CD14-positive monocyte (primary cell): ENCODE results near the gene EDA. TPM values are rescaled to one million over a fixed set of nuclear protein-coding genes. Genes with fewer than 3 reads are reported as not detected.

Experiments used
- DNase-seq, 3 donors: peaks; one replicate each; pipeline ENCODE4 v3.0.0-alpha.2; 2011 to 2022
- H2AFZ ChIP-seq: 2 replicates; pipeline ENCODE4 v1.6.0; 2012; ENCODE audit warnings: mild to moderate bottlenecking, low read depth, low read length, inconsistent platforms; ENCODE audit not compliant: insufficient read depth, poor library complexity, severe bottlenecking
- H3K27ac ChIP-seq, 2 donors: 1 replicate in 1 of 2; 2 replicates in 1 of 2; pipeline ENCODE4 v1.5.1; 2012 to 2013; ENCODE audit warnings: low read length in 2 of 2, control low read depth in 1 of 2, inconsistent platforms in 1 of 2, low read depth in 1 of 2, mild to moderate bottlenecking in 1 of 2
- H3K27me3 ChIP-seq, 2 donors: one replicate each; pipeline versions ENCODE4 v1.6.0 to v1.6.1; 2011 to 2013; ENCODE audit warnings: low read length in 2 of 2; ENCODE audit not compliant: control insufficient read depth in 2 of 2, insufficient read depth in 2 of 2
- H3K36me3 ChIP-seq, 2 donors: replicated peaks in 1 of 2; 1 replicate in 1 of 2; 2 replicates in 1 of 2; pipeline versions ENCODE4 v1.5.1 to v1.6.1; 2012 to 2013; ENCODE audit warnings: low read length in 2 of 2, control low read depth in 1 of 2, inconsistent platforms in 1 of 2, mild to moderate bottlenecking in 1 of 2; ENCODE audit not compliant: insufficient read depth in 2 of 2, control insufficient read depth in 1 of 2
- H3K4me1 ChIP-seq, 2 donors: 1 replicate in 1 of 2; 2 replicates in 1 of 2; pipeline versions ENCODE4 v1.5.1 to v1.6.1; 2012 to 2013; ENCODE audit warnings: low read length in 2 of 2, control low read depth in 1 of 2, inconsistent platforms in 1 of 2, mild to moderate bottlenecking in 1 of 2, moderate library complexity in 1 of 2; ENCODE audit not compliant: insufficient read depth in 2 of 2, control insufficient read depth in 1 of 2
- H3K4me2 ChIP-seq: replicated peaks from 2 replicates; pipeline ENCODE3; 2012; ENCODE audit warnings: low read length, moderate library complexity, mild to moderate bottlenecking; ENCODE audit not compliant: poor library complexity, severe bottlenecking; ENCODE audit errors: extremely low read depth
- H3K4me3 ChIP-seq, 3 experiments: fragments of 200-600 bp in 1 of 3; sonication (generic) in 1 of 3; replicated peaks in 1 of 3; 1 replicate in 2 of 3; 2 replicates in 1 of 3; pipeline ENCODE4 v1.5.1; 2011 to 2013; ENCODE audit warnings: low read length in 3 of 3, mild to moderate bottlenecking in 3 of 3, control low read depth in 2 of 3, low read depth in 2 of 3, inconsistent platforms in 1 of 3, moderate library complexity in 1 of 3
- H3K79me2 ChIP-seq: 2 replicates; pipeline ENCODE4 v1.6.0; 2012; ENCODE audit warnings: mild to moderate bottlenecking, control low read depth, inconsistent platforms, low read length, moderate library complexity; ENCODE audit not compliant: insufficient read depth
- H3K9ac ChIP-seq: 2 replicates; pipeline ENCODE4 v1.6.0; 2017; ENCODE audit warnings: low read length, mild to moderate bottlenecking; ENCODE audit not compliant: insufficient read depth, poor library complexity, severe bottlenecking
- H3K9me3 ChIP-seq, 2 donors: replicated peaks in 1 of 2; 1 replicate in 1 of 2; 2 replicates in 1 of 2; pipeline versions ENCODE4 v1.5.1 to v1.6.1; 2012 to 2013; ENCODE audit warnings: low read length in 2 of 2, control low read depth in 1 of 2; ENCODE audit not compliant: control insufficient read depth in 1 of 2, insufficient read depth in 1 of 2
- H4K20me1 ChIP-seq: 2 replicates; pipeline ENCODE4 v1.6.0; 2012; ENCODE audit warnings: mild to moderate bottlenecking, low read length, control low read depth, moderate library complexity; ENCODE audit not compliant: insufficient read depth
- H3K27ac Mint-ChIP-seq, 7 donors: one replicate each; pipeline ENCODE4 v1.8.0; 2020; ENCODE audit warnings: mild to moderate bottlenecking in 7 of 7, mixed read lengths in 7 of 7, moderate library complexity in 6 of 7, inconsistent platforms in 2 of 7
- H3K27me3 Mint-ChIP-seq, 3 donors: one replicate each; pipeline ENCODE4 v1.8.0; 2021 to 2022; ENCODE audit warnings: low read depth in 3 of 3, mild to moderate bottlenecking in 3 of 3, mixed read lengths in 3 of 3, moderate library complexity in 3 of 3, inconsistent platforms in 1 of 3
- H3K36me3 Mint-ChIP-seq, 2 donors: one replicate each; pipeline ENCODE4 v1.8.0; 2020; ENCODE audit warnings: mixed read lengths in 2 of 2, inconsistent platforms in 1 of 2, mild to moderate bottlenecking in 1 of 2
- H3K4me1 Mint-ChIP-seq: one replicate; pipeline ENCODE4 v1.8.0; 2020; ENCODE audit warnings: mild to moderate bottlenecking, mixed read lengths
- H3K4me3 Mint-ChIP-seq, 2 donors: one replicate each; pipeline ENCODE4 v1.8.0; 2020; ENCODE audit warnings: mild to moderate bottlenecking in 2 of 2, mixed read lengths in 2 of 2, moderate library complexity in 1 of 2
- H3K9me3 Mint-ChIP-seq, 7 donors: one replicate each; pipeline ENCODE4 v1.8.0; 2020 to 2022; ENCODE audit warnings: mixed read lengths in 7 of 7, mild to moderate bottlenecking in 6 of 7, moderate library complexity in 6 of 7, inconsistent platforms in 2 of 7
- CTCF ChIP-seq: fragments of 200-600 bp; IDR thresholded peaks from one replicate; pipeline ENCODE4 v1.8.0; 2022; ENCODE audit warnings: antibody characterized with exemption, mild to moderate bottlenecking
- WGBS: methylation state at CpG from one replicate; pipeline ENCODE4 v1.1.5; 2013; ENCODE audit warnings: missing lambda C conversion rate; ENCODE audit not compliant: insufficient coverage; 5-methylcytosine and 5-hydroxymethylcytosine counted together
- intact Hi-C, 2 donors: fragments of 100-400 bp; cut with micrococcal nuclease; formaldehyde crosslinking; loops; one replicate each; pipeline versions ENCODE4 v1.15.0 to v1.15.1; 2023
- polyA plus RNA-seq, 3 donors: library from polyadenylated mRNA; depleted of rRNA in 1 of 3; unstranded in 2 of 3; stranded (reverse) in 1 of 3; fragments of 300-500 nt in 2 of 3; fragments of >200 nt in 1 of 3; fragmentation: Illumina TruSeq in 2 of 3; gene quantifications; 1 replicate in 2 of 3; 2 replicates in 1 of 3; pipeline ENCODE4 v1.2.3, GENCODE V29; 2012 to 2021

The EDA gene
- polyA plus RNA-seq, 3 donors = 0.11 to 0.31 TPM; not detected in 1

- no peak overlapping the region for H3K4me3 ChIP-seq
- no peak overlapping the region for H3K27ac Mint-ChIP-seq
- no peak overlapping the region for H3K27ac ChIP-seq
- intact Hi-C loops = no loop called here
- H4K20me1 ChIP-seq = no peaks in the 10 kb centered on the region
- no peaks in the 10 kb centered on the region for H3K4me1 Mint-ChIP-seq
- H3K36me3 ChIP-seq = no peaks in the 10 kb centered on the region
- peaks cover 0 to 5% (median 1%) of the 10 kb centered on the region in 7 donors for H3K9me3 Mint-ChIP-seq
- no peaks in the 10 kb centered on the region for H3K27me3 ChIP-seq
- H3K4me3 Mint-ChIP-seq = no peak overlapping the region
- H3K9me3 ChIP-seq = no peaks in the 10 kb centered on the region
- H3K79me2 ChIP-seq = no peaks in the 10 kb centered on the region
- no peaks in the 10 kb centered on the region for H3K4me1 ChIP-seq
- 77% methylated on average over 3 of the region's 5 CpGs for WGBS
- TF ChIP-seq CTCF = no peak
- no peak overlapping the region for H2AFZ ChIP-seq
- no peak for DNase-seq
- H3K9ac ChIP-seq = no peak overlapping the region
- no peaks in the 10 kb centered on the region for H3K36me3 Mint-ChIP-seq
- H3K27me3 Mint-ChIP-seq = peaks cover 2 to 11% (median 4%) of the 10 kb centered on the region in 3 donors
- H3K4me2 ChIP-seq = no peak overlapping the region
These were observed 397.8 kb downstream of the EDA start for GRCh38 chrX:70013466-70014381.

- no peaks in the 10 kb centered on the region for H3K4me1 ChIP-seq
- no peak overlapping the region for H3K4me3 ChIP-seq
- H3K9ac ChIP-seq = no peak overlapping the region
- H3K4me1 Mint-ChIP-seq = no peaks in the 10 kb centered on the region
- H3K36me3 Mint-ChIP-seq = no peaks in the 10 kb centered on the region
- H3K27me3 Mint-ChIP-seq = peaks cover 2 to 13% (median 2%) of the 10 kb centered on the region in 3 donors
- H2AFZ ChIP-seq = no peak overlapping the region
- intact Hi-C loops = no loop called here
- no peaks in the 10 kb centered on the region for H3K27me3 ChIP-seq
- no peaks in the 10 kb centered on the region for H4K20me1 ChIP-seq
- no peak for TF ChIP-seq CTCF
- no peak overlapping the region for H3K27ac Mint-ChIP-seq
- peaks cover 0 to 5% (median 1%) of the 10 kb centered on the region in 7 donors for H3K9me3 Mint-ChIP-seq
- no peak for DNase-seq
- H3K9me3 ChIP-seq = no peaks in the 10 kb centered on the region
- no CpG with 5 or more reads among the region's 2 CpGs for WGBS
- H3K4me2 ChIP-seq = no peak overlapping the region
- no peak overlapping the region for H3K4me3 Mint-ChIP-seq
- H3K27ac ChIP-seq = no peak overlapping the region
- H3K36me3 ChIP-seq = no peaks in the 10 kb centered on the region
- H3K79me2 ChIP-seq = no peaks in the 10 kb centered on the region
These were observed 400.6 kb downstream of the EDA start for GRCh38 chrX:70016513-70016912.
